RPMI7951 (cell line): Measurements from ENCODE around the gene PPP4R2. TPM values are rescaled to one million over a fixed set of nuclear protein-coding genes. Genes with fewer than 3 reads are reported as not detected.
"Not testable (repeated sequence)": the region's sequence is repeated elsewhere in the genome, so short reads cannot be mapped to it uniquely, and the experiment has no call there.

Experiments used
- DNase-seq: peaks from one replicate; pipeline ENCODE4 v3.0.0-alpha.2; 2012; ENCODE audit warnings: low read depth
- total RNA-seq: library from RNA; depleted of rRNA; stranded (reverse); fragments of >200 nt; shearing (Covaris generic); gene quantifications from 2 replicates; pipeline ENCODE4 v1.2.3, GENCODE V29; 2014

Gene PPP4R2
- total RNA-seq, 1 experiment from 2014 or later = 74.0 TPM

- no peak for DNase-seq
These were observed 29.6 kb downstream of the PPP4R2 start for GRCh38 chr3:73026111-73026759.

DNA sequence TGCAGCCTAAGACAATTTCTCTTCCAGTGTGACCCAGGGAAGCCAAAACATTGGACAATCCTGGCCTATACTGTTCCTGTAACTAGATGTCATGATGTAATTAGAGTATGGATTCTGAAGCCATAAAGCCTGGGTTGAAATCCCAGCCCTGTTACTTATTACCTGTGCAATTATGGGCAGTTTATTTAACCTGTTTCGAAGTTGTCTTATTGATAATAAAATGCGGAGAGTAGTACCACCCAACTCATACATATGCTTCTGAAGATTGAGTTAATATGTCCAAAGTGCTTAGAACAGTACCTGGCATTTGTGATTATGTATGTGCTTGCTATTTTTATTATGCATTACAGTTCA is 30.1 kb downstream of the PPP4R2 start:
- no peak for DNase-seq

DNA sequence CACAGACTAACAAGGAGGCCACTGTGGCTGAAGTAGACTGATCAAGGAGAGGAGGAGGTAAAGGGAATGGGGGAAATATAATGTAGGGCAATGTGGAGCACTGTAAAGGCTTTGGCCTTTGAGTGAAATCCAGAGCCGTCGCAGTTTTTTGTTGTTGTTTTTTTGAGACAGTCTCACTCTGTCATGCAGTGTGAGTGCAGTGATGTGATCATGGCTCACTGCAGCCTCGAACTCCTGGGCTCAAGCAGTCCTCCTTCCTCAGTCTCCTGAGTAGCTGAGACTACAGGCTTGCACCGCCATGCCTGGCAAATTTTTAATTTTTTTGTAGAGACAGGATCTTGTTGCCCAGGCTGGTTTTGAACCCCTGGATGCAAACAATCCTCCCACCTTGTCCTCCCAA is 32.2 kb downstream of the PPP4R2 start:
- DNase-seq = no peak

DNA sequence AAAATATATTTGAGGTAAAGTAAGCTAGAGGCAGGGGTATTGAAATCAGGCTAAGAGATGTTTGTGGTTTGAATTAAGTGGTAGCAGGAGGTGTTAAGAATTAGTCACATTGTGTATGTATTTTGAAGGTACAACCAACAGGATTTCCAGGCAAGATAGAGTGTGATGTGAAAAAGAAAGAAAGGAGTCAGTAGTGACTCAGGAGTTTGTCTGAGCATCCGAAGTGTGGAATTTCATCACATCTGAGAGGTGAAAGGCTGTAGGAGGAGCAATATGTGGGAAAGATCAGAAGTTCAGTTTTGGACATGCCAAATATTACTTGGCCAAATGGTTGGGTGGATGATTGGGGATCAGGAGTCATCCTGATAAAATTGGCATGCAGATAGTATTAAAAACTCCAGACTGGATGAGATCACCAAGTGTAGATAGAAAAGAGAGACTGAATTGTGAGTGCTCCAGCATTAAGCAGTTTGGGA is 32.7 kb downstream of the PPP4R2 start:
- peak; percentile 69 for DNase-seq

DNA sequence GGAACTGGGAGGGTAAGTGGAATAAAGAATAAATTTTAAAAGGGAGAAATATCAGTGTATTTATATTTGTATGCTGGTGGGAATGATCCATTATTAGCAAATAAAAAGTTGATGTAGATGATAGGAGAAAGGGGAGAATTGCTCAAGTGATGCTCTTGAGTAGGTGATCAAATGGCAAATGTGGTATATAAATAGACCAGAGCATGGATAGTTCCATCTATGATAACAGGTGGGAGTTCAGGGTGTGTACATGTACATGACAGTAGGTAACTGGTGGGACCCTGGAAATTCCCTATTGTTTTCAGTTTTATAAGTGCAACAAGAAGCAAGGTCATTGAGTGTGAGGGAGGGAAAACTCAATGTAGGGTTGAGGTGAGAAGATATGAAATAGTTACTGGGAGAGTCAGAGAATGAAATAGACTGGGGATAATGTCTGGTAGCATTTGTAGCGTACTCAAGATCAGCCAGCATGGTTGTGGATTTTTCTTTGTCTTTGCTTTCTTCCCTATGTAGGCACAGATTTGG is 33.5 kb downstream of the PPP4R2 start:
- no peak for DNase-seq

DNA sequence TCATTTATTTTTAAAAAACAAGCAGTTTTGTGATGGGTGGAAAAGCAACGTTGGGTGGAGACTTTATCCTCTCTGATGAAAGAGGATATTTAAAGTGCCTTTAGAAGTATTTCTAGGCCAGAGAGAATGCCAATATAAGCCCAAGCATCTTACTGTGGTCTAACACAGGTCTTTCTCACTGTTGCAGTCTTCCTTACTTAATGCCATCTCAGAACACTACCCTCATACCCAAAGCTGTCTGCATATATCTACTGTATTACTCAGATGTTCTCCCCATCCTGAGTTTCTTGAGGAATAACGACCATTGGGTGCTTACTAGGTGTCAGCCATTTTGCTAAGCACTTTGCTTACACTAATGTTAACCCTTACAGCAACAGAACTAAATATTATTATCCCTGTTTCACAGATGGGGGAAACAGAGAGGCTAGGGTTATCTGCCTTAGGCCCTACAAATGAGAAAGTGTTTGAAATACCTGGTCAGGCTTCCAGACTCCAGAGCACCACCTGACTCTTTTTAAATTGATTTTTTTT is 35.0 kb downstream of the PPP4R2 start:
- no peak for DNase-seq

GRCh38 chr3:73036694-73037591 is 40.3 kb downstream of the PPP4R2 start:
- DNase-seq = peak; percentile 14

DNA sequence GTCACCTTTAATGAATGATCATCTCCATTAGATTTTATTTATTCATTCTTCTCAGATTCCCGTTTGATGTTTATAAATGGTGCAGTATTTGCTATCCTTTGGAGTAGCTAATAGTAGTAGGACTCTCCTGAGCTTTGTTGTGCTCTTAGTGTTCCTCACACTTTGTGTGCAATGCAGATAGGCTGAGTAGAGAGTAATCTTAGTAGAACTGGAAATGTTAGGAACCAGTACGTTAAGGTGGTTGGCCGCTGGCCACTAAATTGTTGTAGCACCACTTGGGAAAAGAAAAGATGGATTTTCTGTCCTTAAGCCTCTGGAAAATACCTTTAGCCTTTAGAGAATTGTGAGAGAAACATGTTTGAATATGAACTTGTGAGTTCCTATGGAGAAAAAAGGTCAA is 44.9 kb downstream of the PPP4R2 start:
- DNase-seq = no peak

DNA sequence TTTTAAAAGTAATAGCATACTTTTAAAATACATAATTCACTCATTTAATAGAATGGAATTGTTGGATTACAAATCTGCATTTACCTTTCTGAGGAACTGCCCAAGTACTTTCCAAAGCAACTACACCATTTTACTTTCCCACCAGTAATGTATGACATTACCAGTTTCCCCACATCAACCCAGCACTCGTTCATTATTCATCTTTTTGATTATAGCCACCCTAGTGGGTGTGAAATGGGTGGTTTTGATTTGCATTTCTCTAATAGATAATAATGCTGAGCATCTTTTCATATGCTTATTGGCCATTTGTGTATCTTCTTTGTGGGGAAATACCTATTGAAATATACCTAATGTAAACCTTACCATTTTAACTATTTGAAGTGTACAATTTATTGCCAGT is 46.8 kb downstream of the PPP4R2 start:
- no peak for DNase-seq

DNA sequence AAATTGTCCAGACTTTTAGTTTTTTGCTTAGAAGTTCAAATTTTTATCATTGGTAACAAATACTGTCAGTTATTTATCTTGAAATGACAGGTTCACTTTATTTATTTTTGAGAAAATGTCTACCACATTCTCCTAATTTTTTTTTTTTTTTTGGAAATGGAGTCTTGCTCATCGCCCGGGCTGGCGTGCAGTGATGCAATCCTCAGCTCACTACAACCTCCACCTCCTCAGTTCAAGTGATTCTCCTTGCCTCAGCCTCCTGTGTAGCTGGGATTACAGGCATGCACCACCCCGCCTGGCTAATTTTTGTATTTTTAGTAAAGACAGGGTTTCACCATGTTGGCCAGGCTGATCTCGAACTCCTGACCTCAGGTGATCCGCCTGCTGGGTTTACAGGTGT is 48.8 kb downstream of the PPP4R2 start:
- no peak for DNase-seq

- DNase-seq = no peak
These were observed 49.6 kb downstream of the PPP4R2 start for GRCh38 chr3:73046195-73046594.

DNA sequence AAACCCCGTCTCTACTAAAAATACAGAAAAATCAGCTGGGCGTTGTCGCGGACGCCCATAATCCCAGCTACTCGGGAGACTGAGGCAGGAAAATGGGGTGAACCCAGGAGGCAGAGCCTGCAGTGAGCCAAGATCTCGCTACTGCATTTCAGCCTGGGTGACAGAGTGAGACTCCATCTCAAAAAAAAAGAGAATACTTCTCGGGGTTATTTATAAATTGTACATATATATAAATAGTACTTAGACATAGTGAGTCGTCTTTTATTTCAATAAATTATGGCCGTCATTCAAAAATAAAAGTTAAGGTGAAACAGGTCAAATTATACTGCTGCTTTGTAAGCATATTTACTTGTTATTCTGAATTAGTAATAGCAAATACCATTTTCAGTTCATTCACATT is 52.7 kb downstream of the PPP4R2 start:
- DNase-seq = no peak

DNA sequence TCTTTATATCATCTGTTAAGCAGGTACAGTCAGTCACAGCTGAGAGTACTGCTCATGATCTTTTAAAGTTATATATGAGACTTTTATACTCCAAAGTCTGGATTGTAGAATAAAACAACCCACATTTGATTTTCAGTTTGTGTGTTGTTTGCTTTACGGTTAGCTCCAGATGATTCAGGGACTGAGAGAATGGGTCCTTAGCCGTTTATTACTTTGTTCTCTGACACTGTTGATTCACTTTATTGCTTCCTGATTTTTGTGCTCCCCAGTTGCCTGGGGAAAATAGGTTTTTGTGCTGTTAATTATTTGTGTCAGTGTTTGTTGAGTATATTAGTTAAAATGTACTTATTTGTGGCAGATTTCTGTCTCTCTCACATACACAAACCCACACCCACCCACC is 56.2 kb downstream of the PPP4R2 start:
- DNase-seq = no peak

GRCh38 chr3:73055583-73055982 is 59.0 kb downstream of the PPP4R2 start:
- no peak for DNase-seq

DNA sequence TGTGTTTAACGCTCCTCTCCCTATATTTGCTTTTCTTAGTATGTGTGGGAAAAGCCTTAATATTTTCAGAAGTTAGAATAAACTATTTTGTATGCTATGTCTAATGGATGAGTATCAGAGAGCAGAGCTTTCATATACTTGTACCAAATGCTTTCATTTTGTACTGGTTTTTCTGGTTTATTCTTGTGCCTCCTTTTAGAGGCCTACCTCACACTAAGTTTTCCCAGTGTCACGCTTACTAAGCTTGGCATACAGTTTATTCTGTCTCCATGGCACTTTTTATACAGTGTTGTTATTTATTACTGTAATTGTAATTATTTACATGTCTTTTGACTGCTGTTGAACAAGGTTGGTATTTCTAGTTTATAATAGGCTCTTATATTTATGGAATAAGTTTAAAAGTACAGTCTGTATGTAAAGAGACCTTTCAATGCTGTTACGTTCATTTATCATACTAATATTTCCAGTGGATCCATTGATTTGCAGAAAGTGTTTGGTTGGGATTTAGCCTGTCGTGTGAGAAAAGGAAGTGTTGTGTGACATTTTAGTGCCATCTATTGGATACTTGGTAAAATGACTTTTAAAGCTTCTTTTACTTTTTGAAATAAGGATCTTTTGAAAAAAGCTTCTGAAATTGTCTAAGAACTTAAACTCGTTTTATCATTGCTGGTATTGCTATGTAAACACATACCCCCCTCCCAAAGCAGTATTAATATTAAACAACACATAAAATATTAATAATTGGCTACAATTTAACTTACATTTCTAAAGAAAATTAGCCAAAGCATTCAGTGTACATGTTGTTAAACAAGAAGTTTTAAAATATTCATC is 59.6 kb downstream of the PPP4R2 start:
- peak; percentile 47 for DNase-seq

GRCh38 chr3:73056845-73057150 is 60.2 kb downstream of the PPP4R2 start:
- no peak for DNase-seq

DNA sequence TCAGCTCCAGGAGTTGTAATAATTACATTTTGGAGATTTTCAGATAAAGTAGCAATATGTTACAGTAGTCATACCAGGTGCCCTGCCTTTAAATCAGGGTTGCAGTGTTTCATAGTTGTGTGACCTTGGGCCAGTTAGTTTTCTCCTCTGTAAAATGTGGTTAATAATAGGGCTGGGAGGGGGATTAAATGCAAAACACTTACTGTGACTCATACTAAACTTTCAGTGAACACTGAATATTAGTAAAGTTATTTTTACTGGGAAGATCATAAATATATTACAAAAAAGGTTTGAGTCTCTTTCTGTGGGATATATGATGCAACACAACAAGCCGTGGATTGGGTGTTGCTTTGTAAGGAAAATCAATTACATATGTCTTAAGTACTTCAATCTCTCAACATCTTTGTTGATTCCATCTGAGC is 63.7 kb downstream of the PPP4R2 start:
- no peak for DNase-seq

- no peak for DNase-seq
These were observed 64.8 kb downstream of the PPP4R2 start, which contains the start of gene EBLN2 for GRCh38 chr3:73061416-73061815. Gene EBLN2 (plus strand): TSS chr3:73061659. CDS start chr3:73062082, 423 bp downstream.

- not testable (repeated sequence) for DNase-seq
These were observed 69.6 kb downstream of the PPP4R2 start for GRCh38 chr3:73066243-73066642.

DNA sequence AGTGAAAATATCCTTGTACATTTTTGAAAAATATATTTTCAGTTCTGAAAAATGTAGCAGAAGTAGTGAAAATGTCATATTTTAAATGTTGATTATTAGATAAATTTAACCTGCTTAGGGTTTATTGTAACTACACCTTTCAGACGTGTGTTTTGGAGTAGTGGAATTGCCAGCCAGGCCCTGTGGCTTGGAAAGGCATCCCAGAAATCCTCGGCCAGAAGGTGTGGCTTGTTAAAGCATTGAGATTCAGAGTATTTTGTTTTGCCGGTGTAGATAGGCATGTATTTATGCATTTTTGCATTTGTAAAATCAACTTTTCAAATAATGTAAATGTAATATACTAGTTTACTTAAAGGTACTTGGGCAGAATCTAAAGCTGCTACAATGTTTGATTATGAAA is 71.8 kb downstream of the PPP4R2 start:
- no peak for DNase-seq

GRCh38 chr3:73069187-73069586 is 72.6 kb downstream of the PPP4R2 start:
- DNase-seq = no peak
